ENCODE data around the gene LCA5L.
"Not testable (repeated sequence)": the region's sequence is repeated elsewhere in the genome, so short reads cannot be mapped to it uniquely, and the experiment has no call there.

The LCA5L gene

GRCh38 chr21:39451332-39452206, 6.0 kb upstream of the LCA5L start, which contains the start of gene SH3BGR:
Gene SH3BGR (plus strand): TSS chr21:39451970. CDS start chr21:39452097, 127 bp downstream.
- DNase-seq (ENCODE audit: low spot score) = no peak

- no peak for DNase-seq (ENCODE audit: low spot score)
These were observed 1.7 kb upstream of the LCA5L start for GRCh38 chr21:39447264-39447663.

- no peak for DNase-seq (ENCODE audit: low spot score)
These were observed 977 bp downstream of the LCA5L start for GRCh38 chr21:39444421-39445180.

- DNase-seq (ENCODE audit: low spot score) = peak; percentile 38
These were observed 3.8 kb downstream of the LCA5L start for GRCh38 chr21:39441502-39442475.

GRCh38 chr21:39439232-39439631, 6.3 kb downstream of the LCA5L start:
- no peak for DNase-seq (ENCODE audit: low spot score)

- no peak for DNase-seq (ENCODE audit: low spot score)
These were observed 10.6 kb downstream of the LCA5L start for GRCh38 chr21:39434950-39435349.

- no peak for DNase-seq (ENCODE audit: low spot score)
These were observed 14.6 kb downstream of the LCA5L start for GRCh38 chr21:39430954-39431353.

GRCh38 chr21:39430457-39430856, 15.1 kb downstream of the LCA5L start:
- DNase-seq (ENCODE audit: low spot score) = no peak

- DNase-seq (ENCODE audit: low spot score) = no peak
These were observed 15.6 kb downstream of the LCA5L start for GRCh38 chr21:39430016-39430415.

GRCh38 chr21:39429445-39429844, 16.1 kb downstream of the LCA5L start:
- DNase-seq (ENCODE audit: low spot score) = no peak

GRCh38 chr21:39422527-39423241, 22.9 kb downstream of the LCA5L start:
- no peak for DNase-seq (ENCODE audit: low spot score)

GRCh38 chr21:39419204-39419603, 26.4 kb downstream of the LCA5L start:
- DNase-seq (ENCODE audit: low spot score) = not testable (repeated sequence)

GRCh38 chr21:39406065-39406464, 39.5 kb downstream of the LCA5L start:
- DNase-seq (ENCODE audit: low spot score) = no peak

GRCh38 chr21:39400173-39400572, 45.4 kb downstream of the LCA5L start:
- no peak for DNase-seq (ENCODE audit: low spot score)

GRCh38 chr21:39397646-39398385, 47.8 kb downstream of the LCA5L start:
- no peak for DNase-seq (ENCODE audit: low spot score)

GRCh38 chr21:39392981-39393380, 52.6 kb downstream of the LCA5L start:
- DNase-seq (ENCODE audit: low spot score) = no peak

GRCh38 chr21:39390212-39390765, 55.3 kb downstream of the LCA5L start:
- DNase-seq (ENCODE audit: low spot score) = no peak

- DNase-seq (ENCODE audit: low spot score) = no peak
These were observed 56.8 kb downstream of the LCA5L start for GRCh38 chr21:39388811-39389155.

GRCh38 chr21:39388038-39388810, 57.4 kb downstream of the LCA5L start:
- peak; percentile 79 for DNase-seq (ENCODE audit: low spot score)
